A549 (cell line): ENCODE measurements around the gene MERTK. TPM values are rescaled to one million over a fixed set of nuclear protein-coding genes. Genes with fewer than 3 reads are reported as not detected.

Experiments used
- ATAC-seq, 2 experiments: fragments of 200-7000 bp in 1 of 2; fragments of >200 bp in 1 of 2; cut with Nextera tagmentation in 1 of 2; cut with Tn5 transposase in 1 of 2; 3 replicates each; pipeline versions ENCODE4 v1.8.0 to v1.9.1; 2018 to 2020; ENCODE audit warnings: mild to moderate bottlenecking in 1 of 2, moderate library complexity in 1 of 2
- CTCF ChIA-PET: fragments of 300-600 bp; sonication (Branson Sonifier 250); formaldehyde crosslinking; extraction: SDS; loops from one replicate; lab custom pipeline; 2021; ENCODE audit warnings: antibody characterized with exemption, inconsistent platforms; lab: Yijun Ruan, JAX
- POLR2A ChIA-PET: fragments of 350-600 bp; formaldehyde crosslinking; extraction: SDS; loops from one replicate; lab custom pipeline; 2021; ENCODE audit warnings: antibody characterized with exemption, inconsistent platforms; lab: Yijun Ruan, JAX
- DNase-seq, 2 experiments: peaks; one replicate each; pipeline versions ENCODE4 v3.0.0 to v3.0.0-alpha.2; 2011 to 2016; ENCODE audit warnings: low read depth in 1 of 2, low spot score in 1 of 2
- FAIRE-seq: peaks from 2 replicates; lab custom pipeline; 2011; peaks lifted over from hg19 to GRCh38; lab: Jason Lieb, UNC
- H3K27ac ChIP-seq, 2 experiments: fragments of >200 bp; sonication (Bioruptor Twin); formaldehyde crosslinking; 3 replicates each; pipeline ENCODE4 v1.5.1; 2016 to 2017
- H3K4me1 ChIP-seq: fragments of >200 bp; sonication (Bioruptor Twin); formaldehyde crosslinking; 3 replicates; pipeline ENCODE4 v1.6.1; 2016
- H3K4me2 ChIP-seq: fragments of >200 bp; sonication (Bioruptor Twin); formaldehyde crosslinking; 3 replicates; pipeline ENCODE4 v1.6.1; 2016
- H3K4me3 ChIP-seq: fragments of >200 bp; sonication (Bioruptor Twin); formaldehyde crosslinking; 3 replicates; pipeline ENCODE4 v1.5.1; 2016
- H3K9me3 ChIP-seq: fragments of >200 bp; sonication (Bioruptor Twin); formaldehyde crosslinking; 3 replicates; pipeline ENCODE4 v1.6.1; 2016
- CBX2 ChIP-seq: fragments of 200-600 bp; sonication (generic); IDR thresholded peaks from 2 replicates; pipeline ENCODE4 v1.6.1; 2016; ENCODE audit warnings: low read depth, mild to moderate bottlenecking, borderline replicate concordance
- CBX8 ChIP-seq: fragments of 200-600 bp; sonication (generic); IDR thresholded peaks from 2 replicates; pipeline ENCODE4 v1.6.1; 2016
- EHMT2 ChIP-seq: fragments of 200-600 bp; sonication (generic); IDR thresholded peaks from 2 replicates; pipeline ENCODE4 v1.6.1; 2016; ENCODE audit warnings: antibody characterized with exemption, low read depth, mild to moderate bottlenecking, moderate library complexity
- EP300 ChIP-seq, 2 experiments: fragments of >200 bp; sonication (Bioruptor Twin); formaldehyde crosslinking; IDR thresholded peaks; 2 replicates in 1 of 2; 3 replicates in 1 of 2; pipeline ENCODE4 v1.6.1; 2016 to 2017
- FOSL2 ChIP-seq, 2 experiments: fragments of 450-650 bp in 1 of 2; fragments of >200 bp in 1 of 2; sonication (Bioruptor Twin) in 1 of 2; formaldehyde crosslinking; IDR thresholded peaks; 2 replicates each; pipeline versions ENCODE4 v1.5.0 to v1.6.1; 2016 to 2020; ENCODE audit warnings: mild to moderate bottlenecking in 1 of 2, moderate library complexity in 1 of 2
- FOXS1 ChIP-seq: fragments of 250-450 bp; sonication (Bioruptor Pico); IDR thresholded peaks from 2 replicates; pipeline ENCODE4 v1.5.0; 2020; ENCODE audit warnings: mild to moderate bottlenecking, moderate library complexity
- HDAC2 ChIP-seq: fragments of 200-600 bp; sonication (generic); IDR thresholded peaks from 2 replicates; pipeline ENCODE4 v1.6.1; 2016
- HOXA7 ChIP-seq: fragments of 250-450 bp; sonication (Bioruptor Pico); IDR thresholded peaks from 2 replicates; pipeline ENCODE4 v1.5.0; 2020; ENCODE audit warnings: mild to moderate bottlenecking, moderate library complexity
- HOXB13 ChIP-seq: fragments of 250-450 bp; sonication (Bioruptor Pico); IDR thresholded peaks from 2 replicates; pipeline ENCODE4 v1.5.0; 2020; ENCODE audit warnings: low read depth, mild to moderate bottlenecking, moderate library complexity
- JUN ChIP-seq, 2 experiments: fragments of >200 bp; sonication (Bioruptor Twin); formaldehyde crosslinking; IDR thresholded peaks; 2 replicates in 1 of 2; 3 replicates in 1 of 2; pipeline ENCODE4 v1.6.1; 2016 to 2017
- JUNB ChIP-seq: fragments of >200 bp; sonication (Bioruptor Twin); formaldehyde crosslinking; IDR thresholded peaks from 2 replicates; pipeline ENCODE4 v1.6.1; 2016
- MAFK ChIP-seq: fragments of 450-650 bp; IDR thresholded peaks from 2 replicates; pipeline ENCODE4 v1.6.1; 2014; ENCODE audit not compliant: partially characterized antibody
- PHF8 ChIP-seq: fragments of 200-600 bp; sonication (generic); IDR thresholded peaks from 2 replicates; pipeline ENCODE4 v1.6.1; 2016; ENCODE audit warnings: low read depth, mild to moderate bottlenecking, antibody characterized with exemption, moderate library complexity, borderline replicate concordance
- RCOR1 ChIP-seq: fragments of 150-350 bp; IDR thresholded peaks from 2 replicates; pipeline ENCODE4 v1.6.1; 2014; ENCODE audit warnings: antibody characterized with exemption, low read length, low read depth
- ZFP36 ChIP-seq: fragments of 450-650 bp; IDR thresholded peaks from 2 replicates; pipeline ENCODE4 v1.6.1; 2014; ENCODE audit warnings: borderline replicate concordance; ENCODE audit not compliant: partially characterized antibody
- WGBS: methylation state at CpG from one replicate; pipeline ENCODE4 v1.1.6; 2017; ENCODE audit errors: missing lambda C conversion rate; 5-methylcytosine and 5-hydroxymethylcytosine counted together
- polyA plus RNA-seq, 4 experiments: library from polyadenylated mRNA; depleted of rRNA in 3 of 4; stranded (reverse); fragments of >200 nt; fragmentation: RNase III in 1 of 4; extraction: RNeasy Plus Mini Kit Qiagen cat#74134 plus additional on column Dnase treatment in 1 of 4; gene quantifications; 2 replicates in 3 of 4; 3 replicates in 1 of 4; pipeline ENCODE4 v1.2.3, GENCODE V29; 2011 to 2017
- TF ChIP-seq, protein P1 (sequence below): fragments of >200 bp; sonication (Bioruptor Twin); formaldehyde crosslinking; IDR thresholded peaks from 2 replicates; pipeline ENCODE4 v1.6.1; 2016
- TF ChIP-seq, protein P2 (sequence below): IDR thresholded peaks from 2 replicates; pipeline ENCODE4 v1.6.1; 2012
- TF ChIP-seq, protein P3 (sequence below): IDR thresholded peaks from 2 replicates; pipeline ENCODE4 v1.6.1; 2012; ENCODE audit warnings: low read depth, borderline replicate concordance
- TF ChIP-seq, protein P4 (sequence below): fragments of 250-450 bp; sonication (Bioruptor Pico); IDR thresholded peaks from 2 replicates; pipeline ENCODE4 v1.5.0; 2021; ENCODE audit warnings: mild to moderate bottlenecking, moderate library complexity, borderline replicate concordance

The MERTK gene
- polyA plus RNA-seq, 2 of the 4 experiments (the other 2 are of a cell fraction): 1.4 to 4.0 TPM

DNA sequence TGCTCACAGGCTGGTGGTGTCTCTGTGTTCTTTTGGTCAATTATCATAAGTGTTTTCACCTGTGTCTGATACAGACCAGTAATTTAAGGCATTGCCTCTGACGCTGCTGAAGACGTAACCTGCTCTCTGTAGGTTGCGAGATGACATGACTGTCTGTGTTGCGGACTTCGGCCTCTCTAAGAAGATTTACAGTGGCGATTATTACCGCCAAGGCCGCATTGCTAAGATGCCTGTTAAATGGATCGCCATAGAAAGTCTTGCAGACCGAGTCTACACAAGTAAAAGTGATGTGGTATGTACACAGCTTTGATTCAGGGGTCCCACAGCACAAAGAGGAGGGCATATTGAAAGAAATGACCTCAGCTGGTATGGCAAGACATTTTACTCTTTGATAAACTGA lies 122.9 kb downstream of the MERTK start (continued):
- TF ChIP-seq PHF8 (no peak), EP300 (IDR thresholded peaks at IDR 0.05) (no peak), MAFK (no peak), CBX8 (no peak), FOXS1 (no peak), JUNB (no peak)
- TF ChIP-seq, protein P1, sequence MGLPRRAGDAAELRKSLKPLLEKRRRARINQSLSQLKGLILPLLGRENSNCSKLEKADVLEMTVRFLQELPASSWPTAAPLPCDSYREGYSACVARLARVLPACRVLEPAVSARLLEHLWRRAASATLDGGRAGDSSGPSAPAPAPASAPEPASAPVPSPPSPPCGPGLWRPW: no peak
- TF ChIP-seq, protein P2, sequence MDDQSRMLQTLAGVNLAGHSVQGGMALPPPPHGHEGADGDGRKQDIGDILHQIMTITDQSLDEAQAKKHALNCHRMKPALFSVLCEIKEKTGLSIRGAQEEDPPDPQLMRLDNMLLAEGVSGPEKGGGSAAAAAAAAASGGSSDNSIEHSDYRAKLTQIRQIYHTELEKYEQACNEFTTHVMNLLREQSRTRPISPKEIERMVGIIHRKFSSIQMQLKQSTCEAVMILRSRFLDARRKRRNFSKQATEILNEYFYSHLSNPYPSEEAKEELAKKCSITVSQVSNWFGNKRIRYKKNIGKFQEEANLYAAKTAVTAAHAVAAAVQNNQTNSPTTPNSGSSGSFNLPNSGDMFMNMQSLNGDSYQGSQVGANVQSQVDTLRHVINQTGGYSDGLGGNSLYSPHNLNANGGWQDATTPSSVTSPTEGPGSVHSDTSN: no peak

DNA sequence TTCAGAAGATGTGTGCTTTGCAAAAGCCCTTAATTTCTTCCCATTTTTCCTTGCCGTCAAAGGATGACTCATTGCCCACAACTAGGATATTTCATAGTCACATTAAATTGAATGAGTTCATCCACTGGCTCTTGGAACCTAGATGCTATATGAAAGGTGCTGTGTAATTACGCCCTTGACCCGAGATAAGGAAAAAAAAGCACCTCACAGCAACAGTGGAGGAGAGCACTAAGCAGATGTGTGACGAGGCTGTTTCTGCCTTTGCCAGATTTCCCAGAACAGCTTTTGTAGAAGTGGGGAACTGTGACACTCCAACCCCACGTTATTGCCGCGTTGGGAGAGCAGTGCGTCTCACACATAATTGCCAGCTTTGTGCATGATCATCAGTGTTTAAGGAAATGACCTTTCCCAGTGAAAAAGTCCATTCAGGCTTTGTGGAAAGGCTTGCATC lies 123.4 kb downstream of the MERTK start:
- POLR2A ChIA-PET: no interaction called here
- DNase-seq: no peak
- WGBS: 77% methylated on average over 8 of the region's 8 CpGs
- Histone ChIP-seq H3K4me3 (no peak overlapping the region), H3K4me2 (no peak overlapping the region), H3K9me3 (no peaks in the 10 kb centered on the region), H3K27ac (no peak overlapping the region), H3K4me1 (no peaks in the 10 kb centered on the region)
- CTCF ChIA-PET: interaction anchor here (0.8 kb wide), 1 partner anchor 134 kb away, joined by 4 read pairs; no protein-coding TSS in a partner anchor
- no peak for ATAC-seq
- FAIRE-seq: no peak
- no peak for TF ChIP-seq HOXA7 (CRISPR knock-in tag)
- no peak for TF ChIP-seq CBX2
- TF ChIP-seq FOSL2 (IDR thresholded peaks at IDR 0.05): no peak
- TF ChIP-seq FOSL2 (CRISPR knock-in tag; IDR thresholded peaks at IDR 0.05): peak; percentile 30; the same call in 1 of the 2 replicates
- no peak for TF ChIP-seq FOXS1
- no peak for TF ChIP-seq RCOR1
- TF ChIP-seq HDAC2: no peak
- TF ChIP-seq, protein P3, sequence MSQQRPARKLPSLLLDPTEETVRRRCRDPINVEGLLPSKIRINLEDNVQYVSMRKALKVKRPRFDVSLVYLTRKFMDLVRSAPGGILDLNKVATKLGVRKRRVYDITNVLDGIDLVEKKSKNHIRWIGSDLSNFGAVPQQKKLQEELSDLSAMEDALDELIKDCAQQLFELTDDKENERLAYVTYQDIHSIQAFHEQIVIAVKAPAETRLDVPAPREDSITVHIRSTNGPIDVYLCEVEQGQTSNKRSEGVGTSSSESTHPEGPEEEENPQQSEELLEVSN: no peak
- TF ChIP-seq JUN (IDR thresholded peaks at IDR 0.05): no peak

DNA sequence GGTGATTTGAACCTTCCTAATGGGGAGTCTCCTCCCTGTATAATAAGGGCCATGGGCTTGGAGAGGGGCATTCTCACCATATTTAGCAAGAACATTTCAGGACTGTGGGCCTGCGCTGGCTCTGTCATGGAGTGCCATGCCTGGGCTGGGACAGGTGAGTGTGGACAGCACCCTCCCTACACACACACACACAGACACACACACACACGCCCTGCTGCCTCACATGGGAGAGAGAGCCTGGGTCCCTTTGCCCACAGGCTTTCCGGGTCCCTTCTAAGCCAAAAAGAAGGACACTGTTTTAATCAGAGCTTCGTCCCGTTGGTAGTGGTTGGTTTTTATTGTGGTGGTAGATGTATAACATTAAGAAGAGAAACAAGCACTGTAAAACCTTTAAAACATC lies 125.3 kb downstream of the MERTK start:
- ChIA-PET CTCF (interaction anchor here (1.8 kb wide), 1 partner anchor 68 kb away, joined by 4 read pairs; no protein-coding TSS in a partner anchor), POLR2A (no interaction called here)
- Histone ChIP-seq H3K27ac (no peak overlapping the region), H3K9me3 (no peaks in the 10 kb centered on the region), H3K4me1 (no peaks in the 10 kb centered on the region), H3K4me3 (no peak overlapping the region), H3K4me2 (no peak overlapping the region)
- no peak for TF ChIP-seq CBX8
- TF ChIP-seq HOXA7 (CRISPR knock-in tag): no peak
- TF ChIP-seq PHF8: no peak
- TF ChIP-seq, protein P3: no peak
- TF ChIP-seq, protein P4, sequence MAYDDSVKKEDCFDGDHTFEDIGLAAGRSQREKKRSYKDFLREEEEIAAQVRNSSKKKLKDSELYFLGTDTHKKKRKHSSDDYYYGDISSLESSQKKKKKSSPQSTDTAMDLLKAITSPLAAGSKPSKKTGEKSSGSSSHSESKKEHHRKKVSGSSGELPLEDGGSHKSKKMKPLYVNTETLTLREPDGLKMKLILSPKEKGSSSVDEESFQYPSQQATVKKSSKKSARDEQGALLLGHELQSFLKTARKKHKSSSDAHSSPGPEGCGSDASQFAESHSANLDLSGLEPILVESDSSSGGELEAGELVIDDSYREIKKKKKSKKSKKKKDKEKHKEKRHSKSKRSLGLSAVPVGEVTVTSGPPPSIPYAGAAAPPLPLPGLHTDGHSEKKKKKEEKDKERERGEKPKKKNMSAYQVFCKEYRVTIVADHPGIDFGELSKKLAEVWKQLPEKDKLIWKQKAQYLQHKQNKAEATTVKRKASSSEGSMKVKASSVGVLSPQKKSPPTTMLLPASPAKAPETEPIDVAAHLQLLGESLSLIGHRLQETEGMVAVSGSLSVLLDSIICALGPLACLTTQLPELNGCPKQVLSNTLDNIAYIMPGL (CRISPR knock-in tag): no peak
- no peak for TF ChIP-seq MAFK
- TF ChIP-seq HOXB13 (CRISPR knock-in tag): no peak
- TF ChIP-seq EHMT2: no peak
- TF ChIP-seq ZFP36: no peak
- WGBS: 79% methylated on average over 5 of the region's 5 CpGs
- ATAC-seq (no peak), DNase-seq (no peak), FAIRE-seq (no peak)
